ENCODE measurements around the gene SLC47A2.

SLC47A2 gene

GRCh38 chr17:19642373-19642893, 74.0 kb downstream of the SLC47A2 start:
- DNase-seq = no peak

GRCh38 chr17:19641687-19642372, 74.6 kb downstream of the SLC47A2 start:
- no peak for DNase-seq

GRCh38 chr17:19631905-19632304, 84.5 kb downstream of the SLC47A2 start:
- no peak for DNase-seq

- no peak for DNase-seq
Measured at GRCh38 chr17:19630661-19631060, 85.7 kb downstream of the SLC47A2 start.

- no peak for DNase-seq
Measured at GRCh38 chr17:19630035-19630434, 86.3 kb downstream of the SLC47A2 start.

- DNase-seq = no peak
Measured at GRCh38 chr17:19629449-19629848, 86.9 kb downstream of the SLC47A2 start.

Data from NCI-H146 (cell line).